SH-SY5Y (cell line): ENCODE measurements around the gene PCDH10.

Source experiments
- GATA2 ChIP-seq: IDR thresholded peaks from 2 replicates; pipeline ENCODE4 v1.6.1; 2011; ENCODE audit warnings: mild to moderate bottlenecking, low read depth, low read length
- GATA3 ChIP-seq: IDR thresholded peaks from 2 replicates; pipeline ENCODE4 v1.6.1; 2011; ENCODE audit warnings: low read depth, mild to moderate bottlenecking, low read length, moderate library complexity

DNA sequence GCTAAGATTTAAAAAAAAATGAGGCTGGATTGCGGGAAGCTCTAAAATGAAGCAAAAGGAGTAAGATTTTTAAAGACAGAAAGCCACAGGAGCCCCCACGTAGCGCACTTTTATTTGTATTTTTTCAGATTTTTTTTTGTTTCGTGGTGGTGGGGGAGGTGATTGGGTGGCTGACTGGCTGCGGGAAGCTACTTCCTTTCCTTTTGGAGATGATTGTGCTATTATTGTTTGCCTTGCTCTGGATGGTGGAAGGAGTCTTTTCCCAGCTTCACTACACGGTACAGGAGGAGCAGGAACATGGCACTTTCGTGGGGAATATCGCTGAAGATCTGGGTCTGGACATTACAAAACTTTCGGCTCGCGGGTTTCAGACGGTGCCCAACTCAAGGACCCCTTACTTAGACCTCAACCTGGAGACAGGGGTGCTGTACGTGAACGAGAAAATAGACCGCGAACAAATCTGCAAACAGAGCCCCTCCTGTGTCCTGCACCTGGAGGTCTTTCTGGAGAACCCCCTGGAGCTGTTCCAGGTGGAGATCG is 908 bp downstream of the PCDH10 start:
- TF ChIP-seq GATA2 (no peak), GATA3 (no peak)
